HG03159 (cell line): Measurements from ENCODE around the gene LIPC.

Source experiments
- ATAC-seq: cut with Tn5 transposase; IDR thresholded peaks from one replicate; pipeline ENCODE4 v1.9.1; 2021; ENCODE audit warnings: mild to moderate bottlenecking, moderate library complexity; ENCODE audit not compliant: unreplicated experiment

The LIPC gene

DNA sequence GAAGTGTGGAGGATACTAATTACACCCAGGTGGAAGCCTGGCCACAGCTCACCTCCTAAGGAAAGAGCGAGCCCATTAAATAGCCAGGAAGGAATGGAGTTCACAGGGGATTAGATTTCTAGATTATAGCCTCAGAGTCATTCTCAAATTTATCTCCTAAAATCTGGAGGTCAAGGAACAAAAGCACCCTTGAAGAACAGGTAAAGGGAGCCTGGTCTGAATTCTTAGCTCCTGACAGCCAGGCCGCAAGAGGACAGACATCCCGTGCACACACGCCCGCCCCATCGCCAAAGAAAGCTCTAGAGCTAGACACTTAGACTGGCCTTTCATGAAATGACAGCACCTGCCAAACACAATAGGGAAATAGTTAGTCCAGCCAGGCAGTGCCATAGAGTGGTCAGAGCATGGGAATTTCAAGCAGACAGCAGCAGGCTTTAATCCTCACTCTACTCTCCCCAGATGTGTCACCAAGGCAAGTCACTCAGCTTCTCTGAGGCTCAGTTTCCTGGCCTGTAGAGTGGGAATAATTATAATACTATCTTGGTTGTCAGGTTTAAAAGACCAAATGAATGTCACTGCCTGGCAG lies 59.2 kb downstream of the LIPC start:
- ATAC-seq = no peak

DNA sequence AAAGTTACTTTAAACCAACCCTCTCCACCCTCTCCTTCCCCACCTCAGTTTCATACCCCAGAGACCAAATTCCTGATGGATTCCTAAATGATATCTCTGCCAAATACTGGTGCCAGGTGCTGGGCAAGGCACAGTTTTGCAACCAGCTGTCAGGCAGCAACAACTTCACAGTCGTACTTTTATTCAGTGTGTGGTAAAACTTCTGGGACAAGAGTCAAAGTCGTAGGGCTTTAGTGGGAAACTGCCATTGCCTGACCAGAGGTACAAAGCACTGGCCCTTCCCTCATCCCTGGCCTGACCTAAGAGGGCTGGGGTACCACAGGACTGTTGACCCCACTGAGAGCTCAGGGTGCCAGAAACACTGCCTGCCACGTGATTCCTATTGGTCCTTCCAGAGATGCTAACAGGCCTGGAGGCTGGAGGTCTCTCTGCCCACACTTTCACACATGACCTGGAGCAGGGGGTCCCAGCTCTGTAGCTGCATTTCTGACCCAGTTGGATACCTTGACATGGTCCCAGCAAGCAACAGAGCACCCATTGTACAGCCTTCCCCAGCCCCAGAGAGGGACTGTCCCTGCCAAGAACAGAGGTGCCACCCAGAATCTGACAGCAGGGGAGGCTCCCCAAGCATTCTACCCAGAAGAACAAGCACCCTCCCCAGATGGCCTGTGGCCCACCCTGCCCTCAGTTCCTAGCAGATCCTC lies 59.9 kb downstream of the LIPC start:
- ATAC-seq = no peak

GRCh38 chr15:58492661-58493397 lies 61.0 kb downstream of the LIPC start:
- no peak for ATAC-seq

DNA sequence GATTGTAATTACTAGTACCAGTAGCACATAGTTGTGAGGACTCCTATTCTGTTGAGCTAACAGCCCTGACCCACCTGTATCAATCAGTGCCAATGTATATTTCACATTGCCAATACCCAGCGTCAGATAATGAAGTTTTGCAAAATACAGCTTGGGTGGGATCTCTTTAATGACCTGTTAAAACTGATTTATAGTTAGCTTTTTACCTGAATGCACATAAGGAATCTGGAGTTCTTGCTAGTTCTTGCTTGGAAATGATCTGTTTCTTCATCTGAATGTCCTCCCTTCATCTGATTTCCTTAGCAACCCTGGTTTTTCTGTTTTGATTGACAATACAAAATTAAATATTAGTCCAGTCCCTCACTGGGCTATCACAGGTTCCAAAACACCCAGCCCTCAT lies 62.8 kb downstream of the LIPC start:
- no peak for ATAC-seq

DNA sequence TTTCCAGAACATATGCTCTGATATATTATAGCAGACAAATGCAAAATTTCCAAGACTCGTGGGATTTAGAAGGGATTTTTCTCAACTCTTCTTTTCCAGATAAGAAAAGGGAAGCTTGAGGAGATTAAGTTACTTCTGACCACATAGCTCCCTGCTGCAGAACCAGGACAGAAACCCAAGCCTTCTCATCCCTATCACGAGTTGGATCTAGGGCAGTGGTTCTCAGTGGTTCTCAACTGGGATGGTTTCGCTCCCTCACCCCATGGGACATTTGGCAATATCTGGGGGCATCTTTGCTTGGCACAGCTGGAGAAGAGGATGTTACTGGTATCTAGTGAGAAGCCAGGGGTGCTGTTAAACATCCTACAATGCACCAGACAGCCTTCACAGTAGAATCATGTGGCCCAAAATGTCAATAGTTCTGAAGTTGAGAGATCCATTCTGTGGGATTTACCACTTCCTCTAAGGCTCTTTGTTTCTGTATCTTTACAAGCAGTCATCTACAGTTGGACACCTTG lies 64.2 kb downstream of the LIPC start:
- ATAC-seq = no peak

DNA sequence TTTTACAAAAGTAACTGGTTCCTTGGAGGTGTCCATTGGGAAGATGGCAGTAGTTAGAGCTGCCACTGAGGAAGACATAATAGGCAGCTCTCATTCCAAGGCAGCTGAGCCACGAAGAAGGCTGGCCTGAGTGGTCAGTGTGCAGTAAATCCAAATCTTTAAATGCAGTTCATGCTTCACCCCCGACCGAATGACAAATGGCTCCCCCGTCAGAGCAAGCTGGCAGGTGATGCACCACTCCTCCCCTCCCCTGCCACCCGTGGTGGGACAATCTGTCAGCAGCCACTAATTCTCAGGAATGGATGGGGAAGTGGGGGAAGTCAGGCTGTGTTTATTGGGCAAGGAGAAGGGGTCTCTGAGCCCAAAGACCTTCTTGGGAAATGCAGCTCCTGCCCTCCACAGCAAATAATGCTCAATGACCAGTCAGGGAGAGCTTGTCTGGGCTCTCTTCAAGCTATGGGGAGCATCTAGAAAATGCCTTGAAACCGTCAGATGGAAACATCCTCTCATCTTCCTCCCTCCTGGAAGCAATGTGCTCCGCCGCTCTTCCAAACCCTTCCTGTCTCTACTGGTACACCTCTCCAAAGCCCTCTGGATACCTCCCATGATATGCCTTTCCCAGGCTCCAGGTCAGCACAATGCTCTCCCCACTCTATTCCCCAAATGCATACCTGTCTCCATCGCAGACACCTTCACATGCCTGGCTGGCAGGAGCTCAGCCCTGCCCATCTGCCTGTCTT lies 65.4 kb downstream of the LIPC start:
- ATAC-seq = no peak

DNA sequence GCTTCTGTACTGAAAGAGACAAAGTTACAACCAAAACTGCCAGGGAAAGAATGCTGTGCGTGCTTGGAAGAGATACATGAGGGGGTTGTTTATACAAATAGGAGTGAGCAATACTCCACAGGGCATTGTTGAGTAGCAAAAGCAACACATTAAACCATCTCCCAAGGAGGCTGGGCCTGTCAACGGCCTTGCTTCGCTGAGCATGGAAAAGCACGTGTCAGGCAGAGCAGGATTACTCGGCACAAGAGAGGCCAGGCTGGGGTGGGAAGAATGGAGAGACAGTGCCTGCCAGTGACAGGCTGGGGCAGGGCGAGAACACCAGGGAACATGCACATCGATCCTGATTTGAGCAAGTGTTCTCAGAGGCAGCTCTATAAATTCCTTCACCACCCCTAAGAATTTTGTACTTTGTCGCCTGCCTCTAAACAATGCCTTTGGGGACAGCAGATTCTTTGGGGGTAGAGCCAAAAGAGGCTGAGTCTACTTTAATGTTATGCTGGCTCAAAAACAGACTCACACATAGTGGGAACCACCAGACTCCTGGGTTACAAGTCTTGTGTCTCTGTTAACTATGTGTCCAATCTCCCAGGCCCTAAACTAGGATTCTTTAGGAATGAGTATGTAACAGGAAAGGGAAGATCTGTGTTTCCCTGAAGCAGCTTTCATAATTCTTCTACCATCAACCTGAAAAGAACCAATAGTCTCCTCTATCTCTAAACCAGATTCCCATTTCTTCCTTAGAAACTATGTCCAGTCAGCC lies 67.2 kb downstream of the LIPC start:
- ATAC-seq = no peak

DNA sequence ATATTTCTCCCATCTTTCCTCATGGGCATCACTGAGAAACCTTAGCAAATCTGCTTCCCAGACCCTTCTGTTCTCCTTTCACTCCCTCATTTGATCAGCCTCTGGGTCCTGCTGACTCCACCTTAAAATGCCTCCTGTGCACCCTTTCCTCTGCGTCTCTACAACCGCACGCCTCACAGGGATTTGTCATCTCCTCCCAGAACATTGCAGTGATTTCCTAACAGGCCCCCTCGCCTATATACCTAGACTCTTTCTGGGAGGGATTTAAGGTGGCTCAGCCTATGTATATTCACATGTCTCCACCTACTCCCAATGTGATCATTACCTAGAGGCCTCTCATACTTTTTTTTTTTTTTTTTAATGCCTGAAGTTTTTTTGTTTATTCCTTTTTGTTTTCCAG lies 69.2 kb downstream of the LIPC start:
- ATAC-seq = no peak

GRCh38 chr15:58501636-58502188 lies 69.9 kb downstream of the LIPC start:
- no peak for ATAC-seq

- no peak for ATAC-seq
Observed at GRCh38 chr15:58503139-58504027, 71.6 kb downstream of the LIPC start.

GRCh38 chr15:58504674-58505234 lies 73.0 kb downstream of the LIPC start:
- ATAC-seq = no peak

GRCh38 chr15:58505581-58505980 lies 73.8 kb downstream of the LIPC start:
- ATAC-seq = no peak

GRCh38 chr15:58506064-58506490 lies 74.3 kb downstream of the LIPC start:
- no peak for ATAC-seq

DNA sequence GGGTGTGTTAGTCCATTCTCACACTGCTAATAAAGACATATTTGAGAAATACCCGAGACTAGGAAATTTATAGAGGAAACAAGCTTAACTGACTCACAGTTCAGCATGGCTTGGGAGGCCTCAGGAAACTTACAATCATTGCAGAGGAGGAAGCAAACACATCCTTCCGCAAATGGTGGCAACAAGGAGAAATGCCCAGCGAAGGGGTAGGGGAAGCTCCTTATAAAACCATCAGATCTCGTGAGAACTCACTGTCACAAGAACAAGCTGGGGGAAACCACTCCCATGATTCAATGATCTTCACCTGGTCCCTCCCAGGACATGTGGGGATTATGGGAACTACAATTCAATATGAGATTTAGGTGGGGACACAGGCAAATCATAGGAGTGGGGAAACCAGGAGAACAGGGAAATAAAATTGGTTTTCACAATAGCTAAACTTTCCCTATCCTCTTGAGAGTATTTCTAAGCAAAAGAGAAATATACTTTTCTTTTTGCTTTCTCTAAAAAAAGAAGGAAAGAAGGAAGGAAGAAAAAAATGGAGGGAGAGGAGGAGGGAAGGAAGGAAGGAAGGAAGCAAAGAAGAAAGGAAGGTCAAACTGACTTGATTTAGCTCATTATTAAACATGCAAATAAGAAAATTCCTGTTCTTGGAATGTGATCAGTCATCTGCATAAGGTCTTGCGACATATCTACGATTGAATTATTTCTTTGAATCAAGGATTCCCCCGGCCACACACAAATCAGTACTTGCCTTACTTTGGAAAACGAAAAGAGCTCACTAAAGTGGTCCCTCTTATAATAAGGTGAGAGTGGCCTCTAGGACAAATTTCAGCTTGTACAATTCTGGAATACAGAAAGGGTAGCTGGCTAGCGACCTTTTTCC lies 75.2 kb downstream of the LIPC start:
- ATAC-seq = no peak

DNA sequence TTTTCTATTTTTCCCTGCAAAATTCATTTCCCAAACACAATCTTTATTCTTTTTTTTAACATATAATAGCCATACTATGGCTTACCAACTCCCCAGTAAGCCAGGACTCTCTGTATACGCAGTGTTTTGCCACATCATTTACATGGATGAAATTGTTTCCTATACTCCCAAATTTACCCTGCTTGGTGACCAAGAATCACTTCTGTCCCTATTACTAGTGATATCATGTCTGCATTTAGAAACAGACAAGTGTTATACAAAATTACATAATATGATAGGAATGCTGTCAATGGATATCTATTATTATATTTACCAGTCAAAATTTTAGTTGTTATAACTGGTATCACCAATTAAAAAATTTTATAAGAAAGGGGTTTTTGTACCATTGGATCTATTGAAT lies 77.8 kb downstream of the LIPC start:
- ATAC-seq = no peak

DNA sequence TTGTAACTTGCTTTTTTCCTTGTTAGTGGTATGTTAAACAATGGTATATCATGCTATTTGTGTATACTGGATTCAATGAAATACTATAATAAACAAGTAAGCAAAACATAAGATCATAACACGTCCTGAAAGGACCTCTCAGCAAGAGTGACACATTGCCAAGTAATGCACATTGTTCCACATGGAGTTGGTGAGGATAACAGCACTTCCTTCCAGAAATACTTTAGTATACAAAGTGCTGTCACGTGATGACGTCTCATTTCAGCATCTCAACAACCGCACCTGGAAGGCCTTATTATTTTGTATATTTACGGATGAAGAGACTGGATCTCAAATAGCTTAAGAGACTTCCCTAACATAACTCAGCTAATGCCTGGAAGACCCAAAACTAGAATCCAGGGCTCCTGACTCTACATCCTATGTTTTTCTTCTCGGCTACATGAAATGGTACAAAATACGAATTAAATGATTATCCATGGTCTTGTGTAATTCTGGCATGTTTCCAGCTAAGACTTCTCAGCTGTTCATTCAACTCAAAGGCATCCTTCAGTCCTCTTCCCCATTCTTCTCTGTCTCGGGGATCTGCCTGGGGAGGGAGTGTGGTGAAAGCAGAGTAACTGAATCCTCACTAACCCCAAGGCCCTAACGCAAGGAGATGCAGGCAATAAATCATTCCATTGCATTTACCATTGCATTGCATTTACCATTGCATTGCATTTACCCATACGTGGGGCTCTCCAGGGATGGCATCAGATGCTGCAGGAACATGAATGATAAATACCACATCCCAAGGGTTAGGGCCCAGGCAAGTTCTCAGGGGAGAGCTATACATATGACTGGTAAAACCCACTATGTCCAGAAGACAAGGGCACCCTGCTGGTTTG lies 79.2 kb downstream of the LIPC start:
- no peak for ATAC-seq

GRCh38 chr15:58511599-58511987 lies 79.8 kb downstream of the LIPC start:
- no peak for ATAC-seq
